22Rv1 (cell line): ENCODE results near the gene BEST4.

Experiments
- H3K27ac ChIP-seq: fragments of 450-650 bp; 2 replicates; pipeline ENCODE4 v1.5.1; 2017
- ZFX ChIP-seq: fragments of 450-650 bp; IDR thresholded peaks from 2 replicates; pipeline ENCODE4 v1.6.1; 2017; ENCODE audit warnings: antibody characterized with exemption, borderline replicate concordance
- TF ChIP-seq, protein P1 (sequence below): fragments of 450-650 bp; IDR thresholded peaks from 2 replicates; pipeline ENCODE4 v1.5.1; 2017; ENCODE audit warnings: mild to moderate bottlenecking

Gene BEST4

DNA sequence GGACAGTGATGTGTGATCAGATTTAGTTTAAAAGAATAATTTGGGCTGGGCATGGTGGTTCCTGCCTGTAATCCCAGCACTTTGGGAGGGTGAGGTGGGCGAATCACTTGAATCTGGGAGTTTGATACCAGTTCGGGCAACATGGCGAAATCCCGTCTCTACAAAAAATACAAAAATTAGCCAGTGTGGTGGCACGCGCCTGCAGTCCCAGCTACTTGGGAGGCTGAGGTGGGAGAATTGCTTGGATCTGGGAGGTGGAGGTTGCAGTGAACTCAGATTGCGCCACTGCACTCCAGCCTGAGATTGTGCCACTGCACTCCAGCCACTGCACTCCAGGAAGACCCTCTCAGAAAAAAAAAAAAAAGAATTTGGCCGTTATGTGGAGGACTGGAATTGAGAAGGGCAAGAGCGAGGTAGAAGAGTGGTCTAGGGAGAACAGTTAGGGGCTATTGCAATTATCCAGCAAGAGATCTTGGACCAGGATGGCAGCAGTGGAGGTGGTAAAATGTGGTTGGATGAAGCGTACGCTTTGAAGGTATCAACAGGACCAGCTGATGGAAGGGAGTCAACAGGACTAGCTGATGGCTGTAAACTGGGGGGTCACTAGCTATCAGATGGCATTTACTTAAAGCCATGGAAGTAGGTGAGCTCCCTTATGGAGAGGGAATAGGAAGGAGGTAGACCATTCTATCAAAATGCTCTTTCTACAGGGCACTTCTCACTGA is 30.0 kb upstream of the BEST4 start:
- no peak for TF ChIP-seq ZFX
- TF ChIP-seq, protein P1, sequence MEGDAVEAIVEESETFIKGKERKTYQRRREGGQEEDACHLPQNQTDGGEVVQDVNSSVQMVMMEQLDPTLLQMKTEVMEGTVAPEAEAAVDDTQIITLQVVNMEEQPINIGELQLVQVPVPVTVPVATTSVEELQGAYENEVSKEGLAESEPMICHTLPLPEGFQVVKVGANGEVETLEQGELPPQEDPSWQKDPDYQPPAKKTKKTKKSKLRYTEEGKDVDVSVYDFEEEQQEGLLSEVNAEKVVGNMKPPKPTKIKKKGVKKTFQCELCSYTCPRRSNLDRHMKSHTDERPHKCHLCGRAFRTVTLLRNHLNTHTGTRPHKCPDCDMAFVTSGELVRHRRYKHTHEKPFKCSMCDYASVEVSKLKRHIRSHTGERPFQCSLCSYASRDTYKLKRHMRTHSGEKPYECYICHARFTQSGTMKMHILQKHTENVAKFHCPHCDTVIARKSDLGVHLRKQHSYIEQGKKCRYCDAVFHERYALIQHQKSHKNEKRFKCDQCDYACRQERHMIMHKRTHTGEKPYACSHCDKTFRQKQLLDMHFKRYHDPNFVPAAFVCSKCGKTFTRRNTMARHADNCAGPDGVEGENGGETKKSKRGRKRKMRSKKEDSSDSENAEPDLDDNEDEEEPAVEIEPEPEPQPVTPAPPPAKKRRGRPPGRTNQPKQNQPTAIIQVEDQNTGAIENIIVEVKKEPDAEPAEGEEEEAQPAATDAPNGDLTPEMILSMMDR, result no peak
- peak overlapping the region; percentile 97 for H3K27ac ChIP-seq

DNA sequence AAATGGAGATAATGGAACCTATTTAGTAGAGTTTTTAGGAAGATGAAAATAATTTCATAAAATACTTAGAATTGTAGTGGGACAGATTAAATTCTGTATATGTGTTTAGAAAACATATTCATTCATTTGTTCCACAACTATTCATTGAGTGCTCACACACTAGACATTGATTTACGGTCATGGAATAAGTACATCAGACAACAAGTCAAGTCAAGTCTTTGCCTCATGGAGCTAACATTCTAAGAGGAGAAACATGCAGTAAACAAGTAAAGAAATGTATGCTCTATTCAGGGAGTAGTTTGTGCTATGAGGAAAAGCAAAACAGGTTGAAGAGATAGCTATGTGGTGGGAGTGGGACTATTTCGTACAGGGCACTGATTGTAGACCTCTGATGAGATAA is 29.3 kb upstream of the BEST4 start:
- peak overlapping the region; percentile 15 for H3K27ac ChIP-seq
- TF ChIP-seq, protein P1, result no peak
- no peak for TF ChIP-seq ZFX

DNA sequence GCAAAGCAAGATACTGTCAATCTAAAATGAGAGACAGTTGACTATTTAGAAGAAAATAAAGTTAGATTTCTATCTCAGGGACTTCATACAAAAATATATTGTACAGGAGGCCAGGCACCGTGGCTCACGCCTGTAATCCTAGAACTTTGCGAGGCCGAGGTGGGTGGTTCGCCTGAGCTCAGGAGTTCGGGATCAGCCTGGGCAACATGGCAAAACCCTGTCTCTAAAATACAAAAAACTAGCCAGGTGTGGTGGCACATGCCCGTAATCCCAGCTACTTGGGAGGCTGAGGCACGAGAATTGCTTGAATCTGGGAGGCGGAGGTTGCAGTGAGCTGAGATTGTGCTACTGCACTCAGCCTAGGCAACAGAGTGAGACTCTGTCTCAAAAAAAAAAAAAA is 28.0 kb upstream of the BEST4 start:
- peak overlapping the region; percentile 90 for H3K27ac ChIP-seq

DNA sequence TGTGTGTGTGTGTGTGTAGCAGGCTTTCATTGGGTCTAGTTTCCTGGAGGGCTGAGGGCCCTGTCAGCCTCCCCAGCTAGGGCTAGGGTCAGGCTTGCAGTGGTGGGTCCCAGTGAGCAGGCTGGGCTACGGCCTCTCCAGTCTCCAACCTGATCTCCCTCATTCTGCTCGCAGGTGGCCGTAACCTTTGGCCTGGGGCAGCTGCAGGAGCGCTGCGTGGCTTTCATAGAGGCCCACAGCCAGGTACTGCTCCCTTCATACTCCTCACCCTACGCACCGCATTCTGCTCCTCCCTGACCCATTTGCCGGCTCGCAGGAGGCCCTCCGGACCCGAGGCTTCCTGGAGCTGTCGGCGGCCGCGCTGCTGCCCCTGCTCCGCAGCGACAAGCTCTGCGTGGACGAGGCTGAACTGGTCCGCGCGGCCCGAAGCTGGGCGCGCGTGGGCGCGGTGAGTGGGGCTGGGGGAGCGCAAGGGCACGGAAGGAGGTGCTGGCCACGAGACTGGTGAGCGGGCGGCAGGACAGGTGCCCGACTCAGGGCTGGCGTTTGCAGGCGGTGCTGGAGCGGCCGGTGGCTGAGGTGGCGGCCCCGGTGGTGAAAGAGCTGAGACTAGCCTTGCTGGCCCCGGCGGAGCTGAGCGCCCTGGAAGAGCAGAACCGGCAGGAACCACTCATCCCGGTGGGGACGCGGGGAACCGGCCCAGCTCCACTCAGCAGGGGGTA is 25.0 kb upstream of the BEST4 start:
- TF ChIP-seq ZFX, result no peak
- TF ChIP-seq, protein P1, result no peak
- H3K27ac ChIP-seq, result peak overlapping the region; percentile 90

DNA sequence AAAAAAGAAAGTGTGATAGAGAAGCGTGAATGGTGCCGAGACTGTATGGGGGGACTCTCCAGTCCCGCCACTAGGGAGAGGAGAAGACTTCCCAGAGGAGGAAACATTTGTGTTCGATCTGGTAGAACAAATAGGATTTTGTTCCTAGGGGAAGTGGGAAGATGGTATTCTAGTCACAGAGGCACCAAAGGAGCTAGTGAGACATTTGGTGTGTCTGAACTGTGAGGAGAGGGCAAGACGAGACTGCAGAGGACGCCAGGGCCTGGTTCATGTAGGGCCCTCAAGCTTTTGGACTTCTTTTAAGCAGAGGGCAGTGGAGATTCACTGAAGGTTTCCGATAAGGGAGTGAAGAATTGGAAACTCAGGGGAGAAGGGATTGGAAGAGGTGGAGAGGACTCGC is 23.3 kb upstream of the BEST4 start:
- peak overlapping the region; percentile 94 for H3K27ac ChIP-seq
- TF ChIP-seq, protein P1, result no peak
- no peak for TF ChIP-seq ZFX

DNA sequence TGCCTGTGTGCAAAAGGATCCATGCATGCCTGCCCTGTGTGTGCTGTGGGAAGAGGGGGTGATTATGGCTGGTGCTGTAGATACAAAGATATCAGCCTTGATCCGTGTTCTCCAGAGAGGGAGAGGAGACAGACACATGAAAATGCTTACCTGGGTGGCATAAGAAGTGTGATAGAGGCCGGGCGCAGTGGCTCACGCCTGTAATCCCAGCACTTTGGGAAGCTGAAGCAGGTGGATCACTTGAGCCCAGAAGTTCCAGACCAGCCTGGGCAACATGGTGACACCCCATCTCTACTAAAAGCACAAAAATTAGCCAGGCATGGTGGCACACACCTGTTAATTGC is 22.8 kb upstream of the BEST4 start:
- H3K27ac ChIP-seq, result peak overlapping the region; percentile 94

DNA sequence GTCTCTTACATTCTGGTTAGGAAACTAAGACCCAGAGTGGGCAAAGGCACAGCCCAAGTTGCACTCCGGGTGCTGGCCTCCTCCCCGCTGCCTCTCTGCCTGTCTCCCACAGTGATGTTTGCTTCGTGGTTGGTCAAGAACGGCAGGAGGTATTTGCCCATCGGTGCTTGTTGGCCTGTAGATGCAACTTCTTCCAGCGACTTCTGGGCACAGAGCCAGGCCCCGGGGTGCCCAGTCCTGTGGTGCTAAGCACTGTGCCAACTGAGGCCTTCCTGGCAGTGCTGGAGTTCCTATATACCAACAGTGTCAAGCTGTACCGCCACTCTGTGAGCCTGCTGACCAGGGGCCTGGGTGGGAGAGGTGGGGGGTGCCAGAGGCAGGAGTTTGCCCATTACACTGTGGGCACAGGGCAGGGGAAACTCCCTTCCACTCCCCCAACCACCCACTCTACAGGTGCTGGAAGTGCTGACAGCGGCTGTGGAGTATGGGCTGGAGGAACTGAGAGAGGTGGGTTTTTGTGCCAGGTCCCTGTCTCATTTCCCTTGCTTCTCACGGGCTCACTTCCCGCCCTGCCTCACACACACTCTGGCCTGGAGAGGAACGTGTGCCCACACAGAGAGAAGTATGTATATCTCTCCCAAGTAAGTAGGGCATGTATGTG is 22.3 kb upstream of the BEST4 start:
- TF ChIP-seq, protein P1, result no peak
- no peak for TF ChIP-seq ZFX
- H3K27ac ChIP-seq, result peak overlapping the region; percentile 94
